GM18873 (cell line): ENCODE measurements around the gene NSUN6.
A peak's percentile ranks its signal among the peaks of the same experiment; 100 is the strongest.

ENCODE experiments used
- ATAC-seq: cut with Tn5 transposase; IDR thresholded peaks from one replicate; pipeline ENCODE4 v1.9.1; 2021; ENCODE audit warnings: mild to moderate bottlenecking, moderate library complexity, moderate number of reproducible peaks; ENCODE audit not compliant: unreplicated experiment, low FRiP score

Gene NSUN6

GRCh38 chr10:18516851-18517250 lies 134.5 kb downstream of the NSUN6 start:
- no peak for ATAC-seq

DNA sequence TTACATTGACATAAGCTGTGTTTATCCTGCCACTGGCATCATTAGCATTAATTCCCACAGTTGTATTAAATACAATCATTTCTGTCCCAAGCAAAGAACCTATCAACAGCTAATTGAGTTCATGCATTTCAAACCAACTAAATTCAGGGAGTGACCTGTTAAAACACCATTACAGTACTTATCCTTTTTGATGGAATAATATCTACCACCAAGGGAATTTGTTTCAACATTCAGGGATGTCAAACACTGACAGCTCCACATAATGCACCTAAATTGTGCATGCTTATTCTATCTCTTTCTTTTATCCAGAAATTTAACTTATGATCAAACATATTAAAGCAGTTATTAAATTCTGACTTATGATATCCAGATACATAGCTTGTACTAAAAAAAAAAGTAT lies 136.8 kb downstream of the NSUN6 start:
- ATAC-seq: no peak

DNA sequence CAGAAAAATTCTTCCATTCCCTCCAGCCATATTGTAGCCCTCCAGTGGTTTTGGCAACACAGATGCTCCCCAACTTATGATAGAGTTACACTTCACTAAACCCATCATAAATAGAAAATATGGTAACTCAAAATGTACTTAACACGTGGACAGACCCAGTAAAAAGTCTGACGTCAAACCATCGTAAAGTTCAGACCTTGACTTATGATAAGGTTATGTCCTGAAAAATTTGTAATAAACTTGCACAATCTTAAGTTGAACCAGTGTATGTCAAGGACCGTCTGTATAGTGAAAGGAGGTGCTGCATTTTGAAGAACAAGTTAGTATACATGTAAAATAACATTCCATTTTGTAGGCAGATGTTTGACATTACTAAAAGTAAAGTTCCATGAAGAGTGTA lies 142.8 kb downstream of the NSUN6 start:
- no peak for ATAC-seq

- no peak for ATAC-seq
Observed at GRCh38 chr10:18505456-18506118, 145.8 kb downstream of the NSUN6 start.

- no peak for ATAC-seq
Observed at GRCh38 chr10:18504161-18504560, 147.2 kb downstream of the NSUN6 start.

GRCh38 chr10:18501629-18502028 lies 149.8 kb downstream of the NSUN6 start:
- ATAC-seq: no peak

DNA sequence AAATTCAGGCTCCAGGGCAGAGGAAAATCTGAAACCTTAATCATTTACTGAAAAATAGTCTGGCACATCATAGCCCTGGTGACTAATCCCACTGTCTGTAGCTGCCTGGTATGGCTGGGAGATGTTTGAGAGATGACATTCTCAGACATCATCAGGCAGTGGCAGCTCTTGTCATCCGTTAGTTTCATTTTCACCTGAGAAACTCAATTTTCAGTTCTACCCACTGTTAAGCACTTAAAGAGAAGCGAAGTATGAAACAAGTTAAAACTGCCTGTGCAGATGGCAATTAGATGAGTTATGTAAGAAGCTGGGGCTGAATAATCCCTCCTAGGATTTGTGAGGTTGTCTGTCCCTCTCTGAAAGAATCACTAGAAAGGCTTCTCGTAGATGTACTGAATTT lies 150.2 kb downstream of the NSUN6 start:
- peak; percentile 80 for ATAC-seq

GRCh38 chr10:18500576-18500975 lies 150.8 kb downstream of the NSUN6 start:
- ATAC-seq: no peak

DNA sequence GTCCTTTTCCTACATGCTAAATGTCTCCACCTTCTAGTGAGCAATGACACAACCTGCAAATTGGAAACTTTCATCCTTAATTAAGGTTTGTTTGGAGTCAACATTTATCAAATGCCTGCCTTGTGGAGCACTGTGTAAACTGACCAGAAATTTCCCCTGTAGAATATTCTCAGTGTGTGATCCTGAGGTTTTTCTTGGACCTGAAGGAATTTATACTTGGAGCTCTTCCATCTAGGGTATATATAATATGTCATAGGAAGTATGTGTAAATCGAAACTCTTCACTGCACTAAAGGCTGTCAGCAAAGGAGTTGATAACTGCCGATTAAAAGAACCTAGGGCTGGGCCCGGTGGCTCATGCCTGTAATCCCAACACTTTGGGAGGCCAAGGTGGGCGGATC lies 152.4 kb downstream of the NSUN6 start:
- ATAC-seq: no peak

- ATAC-seq: no peak
Observed at GRCh38 chr10:18497806-18498369, 153.5 kb downstream of the NSUN6 start.
